K562 (cell line): Measurements from ENCODE around the gene FBP2. TPM values are rescaled to one million over a fixed set of nuclear protein-coding genes. Genes with fewer than 3 reads are reported as not detected.

Experiments used
- ATAC-seq: fragments of 200-7000 bp; cut with Tn5 transposase; 3 replicates; pipeline ENCODE4 v1.9.1; 2020; ENCODE audit warnings: moderate library complexity
- BruUV-seq: library from RNA; stranded (reverse); fragments of 400-500 nt; replicated peaks from 2 replicates; lab custom pipeline; 2021; lab: Mats Ljungman, UMichigan
- CTCF ChIA-PET: fragments of 300-600 bp; formaldehyde crosslinking; extraction: SDS; loops from one replicate; lab custom pipeline; 2021; ENCODE audit warnings: low intra/inter-chr PET ratio; lab: Yijun Ruan, JAX
- POLR2A ChIA-PET: fragments of 300-600, 350-650 bp; sonication (Branson Sonifier 250); formaldehyde crosslinking; extraction: SDS; loops from one replicate; lab custom pipeline; 2021; ENCODE audit warnings: antibody characterized with exemption, inconsistent platforms; lab: Yijun Ruan, JAX
- DNase-seq, 4 experiments: peaks; one replicate each; pipeline versions ENCODE4 v3.0.0 to v3.0.0-alpha.2; 2011 to 2018; ENCODE audit warnings: low spot score in 3 of 4, mixed read lengths in 3 of 4; ENCODE audit errors: extremely low read depth in 1 of 4
- FAIRE-seq: peaks from 2 replicates; lab custom pipeline; 2011; peaks lifted over from hg19 to GRCh38; lab: Jason Lieb, UNC
- H2AFZ ChIP-seq: 2 replicates; pipeline ENCODE4 v1.6.0; 2011; ENCODE audit warnings: low read depth, low read length, control low read depth, inconsistent platforms
- H3K27ac ChIP-seq: fragments of 200-600 bp; 3 replicates; pipeline ENCODE4 v1.8.0; 2011; ENCODE audit warnings: low read depth, mild to moderate bottlenecking, control low read depth, inconsistent platforms, low read length, moderate library complexity, mixed read lengths; ENCODE audit errors: extremely low read depth
- H3K27me3 ChIP-seq, 2 experiments: fragments of 300-600 bp in 1 of 2; 2 replicates in 1 of 2; 3 replicates in 1 of 2; pipeline versions ENCODE4 v1.6.0 to v1.8.0; 2011; ENCODE audit warnings: inconsistent platforms in 2 of 2, low read length in 2 of 2, mild to moderate bottlenecking in 1 of 2, mixed read lengths in 1 of 2, moderate library complexity in 1 of 2; ENCODE audit not compliant: control insufficient read depth in 2 of 2, insufficient read depth in 2 of 2
- H3K36me3 ChIP-seq: fragments of 300-600 bp; 3 replicates; pipeline ENCODE4 v1.8.0; 2011; ENCODE audit warnings: mild to moderate bottlenecking, low read length, inconsistent platforms; ENCODE audit not compliant: control insufficient read depth, insufficient read depth
- H3K4me1 ChIP-seq, 2 experiments: fragments of 200-600 bp in 1 of 2; replicated peaks in 1 of 2; 2 replicates in 1 of 2; 3 replicates in 1 of 2; pipeline versions ENCODE4 v1.5.1 to v1.8.0; 2011; ENCODE audit warnings: inconsistent platforms in 2 of 2, low read length in 2 of 2, mild to moderate bottlenecking in 1 of 2, mixed read lengths in 1 of 2, moderate library complexity in 1 of 2; ENCODE audit not compliant: control insufficient read depth in 2 of 2, insufficient read depth in 2 of 2
- H3K4me2 ChIP-seq: 2 replicates; pipeline ENCODE4 v1.6.1; 2011; ENCODE audit warnings: low read length, control low read depth, inconsistent platforms, mixed read lengths; ENCODE audit not compliant: insufficient read depth
- H3K4me3 ChIP-seq: fragments of 200-600 bp; sonication (generic), shearing (Covaris generic); 2 replicates; pipeline ENCODE4 v1.5.1; 2016; ENCODE audit warnings: control low read depth, inconsistent platforms
- H3K79me2 ChIP-seq: fragments of 200-600 bp; 3 replicates; pipeline ENCODE4 v1.8.0; 2011; ENCODE audit warnings: low read length, inconsistent platforms; ENCODE audit not compliant: control insufficient read depth, insufficient read depth
- H3K9ac ChIP-seq, 2 experiments: 2 replicates each; pipeline versions ENCODE4 v1.6.0 to v1.6.1; 2011; ENCODE audit warnings: low read depth in 2 of 2, low read length in 2 of 2, control low read depth in 1 of 2, inconsistent platforms in 1 of 2, mild to moderate bottlenecking in 1 of 2, mixed read lengths in 1 of 2; ENCODE audit not compliant: insufficient read depth in 1 of 2
- H3K9me1 ChIP-seq: one replicate; pipeline ENCODE4 v1.6.0; 2011; ENCODE audit warnings: inconsistent platforms, mild to moderate bottlenecking, low read length, moderate library complexity; ENCODE audit not compliant: control insufficient read depth, insufficient read depth
- H3K9me3 ChIP-seq: replicated peaks from 2 replicates; pipeline ENCODE4 v1.5.1; 2011; ENCODE audit warnings: low read depth, low read length, inconsistent platforms; ENCODE audit not compliant: control insufficient read depth, insufficient read depth
- H4K20me1 ChIP-seq: replicated peaks from 2 replicates; pipeline ENCODE4 v1.6.1; 2011; ENCODE audit warnings: low read length, inconsistent platforms, mixed read lengths; ENCODE audit not compliant: control insufficient read depth, insufficient read depth
- ARID3A ChIP-seq: IDR thresholded peaks from 2 replicates; pipeline ENCODE4 v1.6.1; 2012; ENCODE audit warnings: low read depth, low read length, improper control_type of control experiment, borderline replicate concordance
- HDAC1 ChIP-seq, 2 experiments: fragments of 450-650 bp; IDR thresholded peaks; 2 replicates each; pipeline ENCODE4 v1.6.1; 2016 to 2017; ENCODE audit warnings: inconsistent platforms in 1 of 2, mild to moderate bottlenecking in 1 of 2, moderate library complexity in 1 of 2
- HDAC6 ChIP-seq: IDR thresholded peaks from 2 replicates; pipeline ENCODE4 v1.6.1; 2012; ENCODE audit warnings: low read depth, mild to moderate bottlenecking, control low read depth, inconsistent platforms, low read length, moderate library complexity
- HNRNPLL ChIP-seq: fragments of 200-400 bp; formaldehyde crosslinking; IDR thresholded peaks from 2 replicates; pipeline ENCODE4 v1.6.1; 2017; ENCODE audit warnings: low read length, low read depth, mild to moderate bottlenecking; ENCODE audit not compliant: poor library complexity, severe bottlenecking
- MBD1 ChIP-seq: fragments of 250-450 bp; sonication (Bioruptor Pico); IDR thresholded peaks from 2 replicates; pipeline ENCODE4 v1.8.0; 2022; ENCODE audit warnings: inconsistent platforms
- NBN ChIP-seq: fragments of 450-650 bp; IDR thresholded peaks from 2 replicates; pipeline ENCODE4 v1.6.1; 2016; ENCODE audit warnings: low read depth, mild to moderate bottlenecking
- NR3C1 ChIP-seq: sonication (generic); formaldehyde crosslinking; IDR thresholded peaks from 2 replicates; pipeline ENCODE4 v1.8.1; 2022; ENCODE audit warnings: missing genetic modification reagents
- PHF8 ChIP-seq: fragments of 200-600 bp; sonication (generic); IDR thresholded peaks from 2 replicates; pipeline ENCODE4 v1.6.1; 2012; ENCODE audit warnings: mixed run types, mild to moderate bottlenecking, inconsistent platforms, low read length, moderate library complexity, borderline replicate concordance
- PKNOX1 ChIP-seq: fragments of 450-650 bp; IDR thresholded peaks from 2 replicates; pipeline ENCODE4 v1.6.1; 2016
- POLR2A ChIP-seq: fragments of 450-650 bp; conservative IDR thresholded peaks from 2 replicates; pipeline ENCODE4 v1.6.1; 2016
- TEAD1 ChIP-seq, 2 experiments: fragments of 450-650 bp in 1 of 2; sonication (generic) in 1 of 2; formaldehyde crosslinking; IDR thresholded peaks; 2 replicates each; pipeline versions ENCODE4 v1.4.0 to v1.8.0; 2020 to 2022; ENCODE audit warnings: mild to moderate bottlenecking in 2 of 2, missing genetic modification reagents in 1 of 2
- TEAD4 ChIP-seq, 2 experiments: sonication (generic) in 1 of 2; formaldehyde crosslinking in 1 of 2; IDR thresholded peaks; 2 replicates each; pipeline versions ENCODE4 v1.6.1 to v1.8.0; 2012 to 2022; ENCODE audit warnings: borderline replicate concordance in 1 of 2, inconsistent platforms in 1 of 2, low read length in 1 of 2, mild to moderate bottlenecking in 1 of 2, missing genetic modification reagents in 1 of 2
- XRCC5 ChIP-seq: fragments of 200-400 bp; formaldehyde crosslinking; IDR thresholded peaks from 2 replicates; pipeline ENCODE4 v1.6.1; 2017; ENCODE audit warnings: low read depth, mild to moderate bottlenecking, low read length
- ZBTB1 ChIP-seq: sonication (generic); formaldehyde crosslinking; IDR thresholded peaks from 2 replicates; pipeline ENCODE4 v1.8.1; 2023; ENCODE audit warnings: missing genetic modification reagents, low read depth, mild to moderate bottlenecking, borderline replicate concordance
- ZFP1 ChIP-seq: fragments of 450-650 bp; formaldehyde crosslinking; IDR thresholded peaks from 2 replicates; pipeline ENCODE4 v1.4.0; 2020; ENCODE audit warnings: mild to moderate bottlenecking, mixed read lengths
- ZNF175 ChIP-seq: fragments of 200-800 bp; sonication (Bioruptor generic); IDR thresholded peaks from 2 replicates; pipeline ENCODE4 v1.6.1; 2016; ENCODE audit warnings: low read depth, mild to moderate bottlenecking, missing genetic modification characterization, missing compliant biosample characterization
- ZNF197 ChIP-seq: fragments of 200-800 bp; sonication (Bioruptor generic); IDR thresholded peaks from 2 replicates; pipeline ENCODE4 v1.6.1; 2016; ENCODE audit warnings: low read depth, missing genetic modification characterization, missing compliant biosample characterization
- WGBS: fragments of 100-300 bp; shearing (Covaris generic); methylation state at CpG from one replicate; pipeline ENCODE4 v1.1.6; 2016; ENCODE audit warnings: low coverage, mixed read lengths; ENCODE audit not compliant: insufficient coverage; ENCODE audit errors: missing lambda C conversion rate; 5-methylcytosine and 5-hydroxymethylcytosine counted together
- in situ Hi-C: fragments of 300-500 bp; cut with MboI; formaldehyde crosslinking; loops from 4 replicates; pipeline ENCODE4 v1.15.0; 2018; ENCODE audit warnings: inconsistent platforms, mixed read lengths
- intact Hi-C: fragments of 100-400 bp; cut with micrococcal nuclease; formaldehyde crosslinking; loops from 2 replicates; pipeline ENCODE4 v1.14.2; 2022
- polyA plus RNA-seq, 8 experiments: library from polyadenylated mRNA; depleted of rRNA in 4 of 8; stranded (reverse) in 5 of 8; unstranded in 3 of 8; fragments of >200 nt; fragmentation: Nextera tagmentation in 2 of 8; fragmentation: Illumina TruSeq in 1 of 8; extraction: Ambion mirVana in 2 of 8; extraction: Trizol in 1 of 8; gene quantifications; 2 replicates each; pipeline versions ENCODE4 v1.2.1 to v1.2.3, GENCODE V29; 2011 to 2014; ENCODE audit warnings: inconsistent platforms in 1 of 8, missing spikeins in 1 of 8
- total RNA-seq, 7 experiments: library from RNA; depleted of rRNA in 6 of 7; stranded (reverse); fragments of >200 nt in 6 of 7; fragmentation: Illumina TruSeq in 2 of 7; extraction: Trizol in 2 of 7; gene quantifications; 2 replicates each; pipeline versions ENCODE4 v1.2.1 to v1.2.3, GENCODE V29; 2011 to 2021; ENCODE audit warnings: low replicate concordance in 1 of 7

The FBP2 gene
- total and polyA plus RNA-seq, 9 of the 15 experiments (the other 6 are each of a cell fraction or from before 2014, with no cell fraction given), result 0.06 TPM; not detected in 7

GRCh38 chr9:94525396-94526035 lies 68.1 kb downstream of the FBP2 start:
- ChIA-PET CTCF (no interaction called here), POLR2A (no interaction called here)
- no peak overlapping the region for H3K9ac ChIP-seq
- WGBS, result 27% methylated on average over 7 of the region's 7 CpGs
- no peak overlapping the region for H2AFZ ChIP-seq
- H3K4me2 ChIP-seq, result no peak overlapping the region
- no peak overlapping the region for H3K27ac ChIP-seq
- ATAC-seq, result no peak
- H3K9me1 ChIP-seq, result no peaks in the 10 kb centered on the region
- in situ Hi-C loops (no loop called here), intact Hi-C loops (no loop called here)
- H4K20me1 ChIP-seq, result no peaks in the 10 kb centered on the region
- no peak for FAIRE-seq
- no TSS peak for BruUV-seq
- DNase-seq, result no peak
- no peaks in the 10 kb centered on the region for H3K4me1 ChIP-seq
- no peaks in the 10 kb centered on the region for H3K9me3 ChIP-seq
- no peak overlapping the region for H3K4me3 ChIP-seq
- no peaks in the 10 kb centered on the region for H3K36me3 ChIP-seq
- peaks cover 0 to 5% of the 10 kb centered on the region in 2 experiments; a peak in 2 of 5 replicates for H3K27me3 ChIP-seq
- no peaks in the 10 kb centered on the region for H3K79me2 ChIP-seq
- TF ChIP-seq PHF8 (no peak), PKNOX1 (no peak), ARID3A (no peak), TEAD4 (IDR thresholded peaks at IDR 0.05; ENCODE audit: low read length) (no peak), TEAD4 (CRISPR knock-in tag; IDR thresholded peaks at IDR 0.05; ENCODE audit: borderline replicate concordance) (no peak), XRCC5 (no peak), HNRNPLL (no peak), ZBTB1 (CRISPR knock-in tag) (no peak), ZFP1 (CRISPR knock-in tag) (no peak), HDAC6 (no peak), POLR2A (no peak), HDAC1 (IDR thresholded peaks at IDR 0.05) (no peak), ZNF197 (CRISPR knock-in tag) (no peak), MBD1 (CRISPR knock-in tag) (no peak), NBN (no peak), ZNF175 (no peak), NR3C1 (CRISPR knock-in tag) (no peak), TEAD1 (CRISPR knock-in tag; IDR thresholded peaks at IDR 0.05) (no peak)
